ENCODE data around the gene VAMP3.

Gene VAMP3

GRCh38 chr1:7752512-7753417 lies 18.3 kb upstream of the VAMP3 start:
- Mint-ChIP-seq H3K36me3 (no peaks in the 10 kb centered on the region), H3K4me3 (peak overlapping the region; percentile 48), H3K4me1 (peaks cover 27% of the 10 kb centered on the region), H3K9me3 (no peaks in the 10 kb centered on the region), H3K27ac (peak overlapping the region; percentile 60)
- DNase-seq (ENCODE audit: low spot score in 2 of 2) (peak; percentile 17 to 42), ATAC-seq (no peak)

GRCh38 chr1:7753641-7754040 lies 17.5 kb upstream of the VAMP3 start:
- Mint-ChIP-seq H3K4me1 (peaks cover 27% of the 10 kb centered on the region), H3K36me3 (no peaks in the 10 kb centered on the region), H3K9me3 (no peaks in the 10 kb centered on the region), H3K27ac (no peak overlapping the region), H3K4me3 (no peak overlapping the region)
- DNase-seq (ENCODE audit: low spot score in 2 of 2) (no peak), ATAC-seq (no peak)

GRCh38 chr1:7754234-7754633 lies 16.9 kb upstream of the VAMP3 start:
- Mint-ChIP-seq H3K9me3 (no peaks in the 10 kb centered on the region), H3K4me1 (peaks cover 27% of the 10 kb centered on the region), H3K27ac (no peak overlapping the region), H3K36me3 (no peaks in the 10 kb centered on the region), H3K4me3 (no peak overlapping the region)
- DNase-seq (ENCODE audit: low spot score in 2 of 2) = no peak
- no peak for ATAC-seq

- no peak overlapping the region for H3K4me3 Mint-ChIP-seq
- no peaks in the 10 kb centered on the region for H3K9me3 Mint-ChIP-seq
- H3K27ac Mint-ChIP-seq = no peak overlapping the region
- no peaks in the 10 kb centered on the region for H3K36me3 Mint-ChIP-seq
- H3K4me1 Mint-ChIP-seq = peaks cover 27% of the 10 kb centered on the region
- DNase-seq (ENCODE audit: low spot score in 2 of 2) (no peak), ATAC-seq (no peak)
Measured at GRCh38 chr1:7755448-7755847, 15.6 kb upstream of the VAMP3 start.

- ATAC-seq = no peak
- Mint-ChIP-seq H3K27ac (no peak overlapping the region), H3K9me3 (no peaks in the 10 kb centered on the region), H3K4me1 (no peaks in the 10 kb centered on the region), H3K36me3 (no peaks in the 10 kb centered on the region), H3K4me3 (no peak overlapping the region)
- no peak for DNase-seq (ENCODE audit: low spot score in 2 of 2)
Measured at GRCh38 chr1:7760245-7760644, 10.9 kb upstream of the VAMP3 start.

- ATAC-seq = no peak
- Mint-ChIP-seq H3K36me3 (no peaks in the 10 kb centered on the region), H3K4me1 (no peaks in the 10 kb centered on the region), H3K27ac (no peak overlapping the region), H3K4me3 (no peak overlapping the region), H3K9me3 (no peaks in the 10 kb centered on the region)
- no peak for DNase-seq (ENCODE audit: low spot score in 2 of 2)
Measured at GRCh38 chr1:7761103-7761502, 10.0 kb upstream of the VAMP3 start.

GRCh38 chr1:7767176-7767575 lies 3.9 kb upstream of the VAMP3 start:
- DNase-seq (ENCODE audit: low spot score in 2 of 2) (no peak), ATAC-seq (no peak)
- no peak overlapping the region for H3K4me3 Mint-ChIP-seq
- no peaks in the 10 kb centered on the region for H3K9me3 Mint-ChIP-seq
- peaks cover under 1% of the 10 kb centered on the region for H3K36me3 Mint-ChIP-seq
- H3K4me1 Mint-ChIP-seq = peaks cover 12% of the 10 kb centered on the region
- H3K27ac Mint-ChIP-seq = no peak overlapping the region

- peaks cover 14% of the 10 kb centered on the region for H3K36me3 Mint-ChIP-seq
- DNase-seq (ENCODE audit: low spot score in 2 of 2) (no peak), ATAC-seq (no peak)
- no peak overlapping the region for H3K27ac Mint-ChIP-seq
- no peaks in the 10 kb centered on the region for H3K9me3 Mint-ChIP-seq
- H3K4me1 Mint-ChIP-seq = peaks cover 20% of the 10 kb centered on the region
- no peak overlapping the region for H3K4me3 Mint-ChIP-seq
Measured at GRCh38 chr1:7768583-7768982, 2.5 kb upstream of the VAMP3 start.

GRCh38 chr1:7769673-7770412 lies 1.3 kb upstream of the VAMP3 start:
- Mint-ChIP-seq H3K4me3 (no peak overlapping the region), H3K36me3 (peaks cover 27% of the 10 kb centered on the region), H3K9me3 (no peaks in the 10 kb centered on the region), H3K4me1 (peaks cover 24% of the 10 kb centered on the region), H3K27ac (peak overlapping the region; percentile 91)
- DNase-seq (ENCODE audit: low spot score in 2 of 2) = peak in 1 of 2 donors; percentile 36
- ATAC-seq = no peak

GRCh38 chr1:7770669-7770996 lies 463 bp upstream of the VAMP3 start:
- peaks cover 35% of the 10 kb centered on the region for H3K36me3 Mint-ChIP-seq
- ATAC-seq = peak; percentile 63
- H3K27ac Mint-ChIP-seq = peak overlapping the region; percentile 91
- H3K9me3 Mint-ChIP-seq = no peaks in the 10 kb centered on the region
- peaks cover 24% of the 10 kb centered on the region for H3K4me1 Mint-ChIP-seq
- DNase-seq (ENCODE audit: low spot score in 2 of 2) = no peak
- H3K4me3 Mint-ChIP-seq = peak overlapping the region; percentile 87

- Mint-ChIP-seq H3K4me3 (peak overlapping the region; percentile 87), H3K36me3 (peaks cover 47% of the 10 kb centered on the region), H3K9me3 (no peaks in the 10 kb centered on the region), H3K27ac (peak overlapping the region; percentile 91), H3K4me1 (peaks cover 24% of the 10 kb centered on the region)
- no peak for DNase-seq (ENCODE audit: low spot score in 2 of 2)
- ATAC-seq = no peak
Measured at GRCh38 chr1:7771823-7772299, 765 bp downstream of the VAMP3 start.

GRCh38 chr1:7777591-7777990 lies 6.5 kb downstream of the VAMP3 start:
- Mint-ChIP-seq H3K9me3 (no peaks in the 10 kb centered on the region), H3K4me3 (no peak overlapping the region), H3K4me1 (peaks cover 24% of the 10 kb centered on the region), H3K36me3 (peaks cover 79% of the 10 kb centered on the region), H3K27ac (no peak overlapping the region)
- DNase-seq (ENCODE audit: low spot score in 2 of 2) (no peak), ATAC-seq (no peak)

- H3K4me3 Mint-ChIP-seq = no peak overlapping the region
- ATAC-seq = no peak
- no peaks in the 10 kb centered on the region for H3K9me3 Mint-ChIP-seq
- no peak overlapping the region for H3K27ac Mint-ChIP-seq
- peaks cover 73% of the 10 kb centered on the region for H3K36me3 Mint-ChIP-seq
- DNase-seq (ENCODE audit: low spot score in 2 of 2) = no peak
- H3K4me1 Mint-ChIP-seq = peaks cover 20% of the 10 kb centered on the region
Measured at GRCh38 chr1:7778133-7778628, 7.1 kb downstream of the VAMP3 start.

GRCh38 chr1:7780976-7781375 lies 9.9 kb downstream of the VAMP3 start:
- ATAC-seq = no peak
- H3K36me3 Mint-ChIP-seq = peaks cover 54% of the 10 kb centered on the region
- no peak overlapping the region for H3K27ac Mint-ChIP-seq

GRCh38 chr1:7781501-7781900 lies 10.4 kb downstream of the VAMP3 start:
- ATAC-seq (no peak), DNase-seq (ENCODE audit: low spot score in 2 of 2) (no peak)
- peak overlapping the region; percentile 64 for H3K4me3 Mint-ChIP-seq
- H3K27ac Mint-ChIP-seq = peak overlapping the region; percentile 46
- peaks cover 16% of the 10 kb centered on the region for H3K4me1 Mint-ChIP-seq
- H3K36me3 Mint-ChIP-seq = peaks cover 49% of the 10 kb centered on the region
- no peaks in the 10 kb centered on the region for H3K9me3 Mint-ChIP-seq

More at GRCh38 chr1:7780976-7781375, 9.9 kb downstream of the VAMP3 start:
- Mint-ChIP-seq H3K9me3 (no peaks in the 10 kb centered on the region), H3K4me3 (no peak overlapping the region), H3K4me1 (peaks cover 16% of the 10 kb centered on the region)
- no peak for DNase-seq (ENCODE audit: low spot score in 2 of 2)
